ENCODE measurements around the gene NDUFB11.

The NDUFB11 gene

DNA sequence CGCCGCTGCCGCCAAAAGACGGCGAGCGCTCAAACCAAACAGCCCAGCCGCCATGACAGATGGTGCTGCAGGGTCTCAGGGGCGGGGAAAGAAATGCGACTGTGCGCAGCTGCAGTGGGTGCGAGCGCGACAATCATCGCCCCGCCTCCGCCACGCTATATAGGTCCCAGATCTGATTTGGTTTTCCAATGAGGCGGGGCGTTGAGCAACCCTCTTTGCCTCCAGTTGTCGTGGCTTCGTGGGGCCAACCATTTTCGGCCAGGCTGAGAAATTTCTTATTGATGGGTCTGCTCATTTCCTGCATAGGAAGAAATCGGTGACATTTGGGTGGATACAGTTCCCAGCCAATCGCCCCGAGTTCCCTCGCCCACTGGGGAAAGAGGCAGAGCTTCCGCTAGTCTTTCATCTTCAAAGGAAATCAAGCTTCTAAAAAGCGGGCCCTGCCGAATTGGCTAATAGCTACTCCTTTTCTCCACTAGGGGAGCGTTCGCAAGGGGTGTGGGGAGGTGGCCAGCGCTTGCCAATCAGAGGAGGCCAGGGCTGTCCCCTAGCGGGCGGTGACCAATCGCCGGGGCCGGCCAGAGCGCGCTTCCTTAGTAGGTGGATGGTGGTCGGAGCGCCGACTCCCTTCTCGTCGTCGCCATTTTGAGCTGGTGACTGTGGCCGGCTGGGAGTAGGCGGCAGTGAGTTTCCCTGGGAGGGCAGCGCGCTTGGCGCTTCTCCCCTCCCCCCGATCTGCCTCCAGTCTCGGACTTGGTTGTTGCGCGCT is at the start of gene NDUFB11, which contains the start of gene RBM10:
Gene NDUFB11 (minus strand): TSS at position 77 of the 769 bp plus-strand sequence. CDS start 23 bp downstream, at position 54.
Gene RBM10 (plus strand): TSS at position 596 of the 769 bp plus-strand sequence. CDS start 2,261 bp downstream, outside the sequence.
- DNase-seq, result peak; percentile 93 to 94

DNA sequence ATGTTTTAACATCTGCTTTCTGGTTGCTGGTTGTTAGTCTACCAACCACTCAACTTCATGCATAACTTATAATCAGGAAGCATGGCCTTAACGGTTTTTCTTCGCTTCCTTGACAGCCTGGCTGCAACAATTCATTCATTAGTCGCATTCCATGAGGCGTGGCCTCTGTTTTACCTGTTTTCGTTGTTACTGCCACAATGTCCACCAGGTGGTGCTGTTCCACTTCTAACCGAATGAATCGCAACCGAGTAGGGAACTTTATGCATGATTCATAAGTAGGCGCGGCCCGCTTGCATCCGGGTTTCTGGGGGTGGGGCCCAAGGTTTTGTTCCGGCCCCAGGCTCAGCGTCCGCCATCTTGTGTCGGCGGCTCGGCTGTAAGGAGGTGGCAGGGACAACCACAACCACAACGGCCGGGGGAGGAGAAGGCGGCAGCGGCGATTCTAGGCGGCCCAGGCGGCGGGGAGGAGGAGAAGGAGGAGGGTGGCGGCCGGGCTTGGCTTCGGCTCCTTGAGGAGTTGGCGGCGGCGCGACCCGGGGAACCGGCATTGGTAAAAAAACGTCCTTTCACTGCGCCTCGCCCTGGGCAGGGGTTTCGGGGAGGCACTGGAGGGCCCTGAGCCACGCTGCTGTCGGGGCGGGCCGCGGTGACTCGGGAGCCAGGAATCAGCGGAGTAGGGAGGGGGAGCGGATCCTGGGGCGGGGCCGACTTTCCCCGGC is 49.1 kb upstream of the NDUFB11 start, which contains the start of gene UBA1:
Gene UBA1 (plus strand): TSS at position 355 of the 719 bp plus-strand sequence. CDS start 4,974 bp downstream, outside the sequence.
- peak; percentile 94 to 97 for DNase-seq

GRCh38 chrX:47191806-47192401 is 47.4 kb upstream of the NDUFB11 start:
- DNase-seq, result no peak

DNA sequence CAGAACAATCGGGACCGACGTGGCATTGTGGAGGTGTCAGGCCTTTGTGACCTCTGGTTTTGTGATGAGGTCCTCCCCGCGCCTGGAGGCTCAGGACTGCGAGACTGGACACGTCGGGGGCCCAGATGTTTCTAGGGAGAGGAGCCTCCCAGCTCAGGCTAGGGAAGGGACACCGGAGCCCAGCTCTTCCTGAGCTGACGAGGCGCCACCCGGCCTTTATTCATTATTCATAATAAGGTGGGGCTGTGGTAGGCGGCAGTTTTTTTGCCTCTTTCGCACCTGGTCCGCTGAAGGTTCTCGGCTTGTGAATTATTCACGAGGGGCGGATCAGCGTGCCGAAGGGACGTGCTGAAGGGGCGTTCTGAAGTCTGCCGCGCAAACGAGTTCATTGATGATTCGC is 46.8 kb upstream of the NDUFB11 start:
- peak; percentile 34 to 53 for DNase-seq

- DNase-seq, result peak; percentile 88 to 91
These were observed 46.2 kb upstream of the NDUFB11 start for GRCh38 chrX:47190445-47191269.

DNA sequence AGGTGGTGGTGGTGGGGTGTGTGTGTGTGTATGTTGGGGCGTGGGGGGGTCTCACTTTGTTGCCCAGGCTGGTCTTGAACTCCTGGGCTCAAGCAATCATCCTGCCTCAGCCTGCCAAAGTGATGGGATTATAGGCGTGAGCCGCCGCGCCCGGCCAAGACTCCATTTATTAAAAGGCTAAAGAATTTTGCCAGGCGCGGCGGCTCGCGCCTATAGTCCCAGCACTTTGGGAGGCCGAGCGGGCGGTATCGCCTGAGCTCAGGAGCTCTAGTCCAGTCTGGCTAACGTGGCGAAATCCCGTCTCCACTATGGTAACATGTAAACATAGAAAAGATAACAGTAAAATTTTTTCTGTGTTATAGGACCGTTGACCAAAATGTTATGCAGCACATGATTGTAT is 45.4 kb upstream of the NDUFB11 start:
- DNase-seq, result no peak

- no peak for DNase-seq
These were observed 42.7 kb upstream of the NDUFB11 start for GRCh38 chrX:47187106-47187677.

DNA sequence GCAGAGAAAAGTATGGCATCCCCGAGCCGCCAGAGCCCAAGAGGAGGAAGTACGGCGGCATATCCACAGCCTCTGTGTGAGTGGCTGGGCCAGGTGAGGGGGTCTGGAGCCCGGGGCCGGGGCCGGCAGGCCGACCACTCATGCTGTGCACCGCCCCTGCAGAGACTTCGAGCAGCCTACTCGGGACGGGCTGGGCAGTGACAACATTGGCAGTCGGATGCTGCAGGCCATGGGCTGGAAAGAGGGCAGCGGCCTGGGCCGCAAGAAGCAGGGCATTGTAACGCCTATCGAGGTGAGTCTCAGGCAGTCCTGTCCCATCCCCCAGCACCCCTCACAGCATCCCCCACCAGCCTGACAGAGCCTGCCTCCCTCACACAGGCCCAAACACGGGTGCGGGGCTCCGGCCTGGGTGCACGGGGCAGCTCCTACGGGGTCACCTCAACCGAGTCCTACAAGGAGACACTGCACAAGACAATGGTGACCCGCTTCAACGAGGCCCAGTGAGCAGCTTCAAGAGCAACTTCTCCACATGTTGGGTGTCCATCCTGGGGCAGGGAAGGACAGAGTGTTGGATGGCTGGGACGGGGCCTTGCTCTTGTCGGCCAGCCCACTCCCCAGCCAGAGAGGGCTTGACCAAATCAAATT is 41.7 kb upstream of the NDUFB11 start:
- DNase-seq, result no peak

DNA sequence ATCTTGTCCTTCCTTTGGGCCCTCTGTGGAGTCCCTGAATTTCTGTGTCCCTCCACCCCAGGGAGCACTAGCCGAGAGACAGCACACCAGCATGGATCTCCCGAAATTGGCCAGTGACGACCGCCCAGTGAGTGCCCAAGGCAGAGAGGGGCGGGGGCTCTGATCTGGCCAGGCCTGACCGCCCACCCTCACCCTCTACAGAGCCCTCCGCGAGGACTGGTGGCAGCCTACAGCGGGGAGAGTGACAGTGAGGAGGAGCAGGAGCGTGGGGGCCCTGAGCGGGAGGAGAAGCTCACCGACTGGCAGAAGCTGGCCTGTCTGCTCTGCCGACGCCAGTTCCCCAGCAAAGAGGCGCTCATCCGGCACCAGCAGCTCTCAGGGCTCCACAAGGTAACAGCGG is 40.7 kb upstream of the NDUFB11 start:
- DNase-seq, result no peak

- no peak for DNase-seq
These were observed 40.0 kb upstream of the NDUFB11 start for GRCh38 chrX:47184486-47184885.

DNA sequence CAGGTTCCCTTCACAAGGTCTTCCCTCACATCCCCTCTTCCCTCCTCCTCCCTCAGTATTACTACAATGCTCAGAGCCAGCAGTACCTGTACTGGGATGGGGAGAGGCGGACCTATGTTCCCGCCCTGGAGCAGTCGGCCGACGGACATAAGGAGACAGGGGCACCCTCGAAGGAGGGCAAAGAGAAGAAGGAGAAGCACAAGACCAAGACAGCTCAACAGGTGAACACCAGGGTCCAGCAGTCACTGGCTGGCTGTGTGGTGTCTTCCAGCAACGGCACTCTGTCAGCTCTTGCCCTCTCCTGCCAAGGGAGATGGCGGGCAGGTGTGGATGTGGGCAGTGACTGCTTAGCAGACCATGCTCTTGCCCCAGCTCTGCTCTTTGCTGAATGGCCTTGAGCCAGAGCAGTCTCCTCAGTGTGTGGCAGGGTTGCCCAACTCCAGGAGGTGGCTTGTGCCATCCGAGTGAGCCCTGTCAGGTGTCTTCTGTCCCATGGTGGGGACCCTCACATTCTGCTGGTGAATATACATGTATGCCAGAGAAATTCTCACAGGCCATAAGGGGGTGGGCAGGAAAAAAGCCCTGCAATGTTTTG is 37.7 kb upstream of the NDUFB11 start:
- no peak for DNase-seq

- DNase-seq, result no peak
These were observed 36.8 kb upstream of the NDUFB11 start for GRCh38 chrX:47181301-47181700.

DNA sequence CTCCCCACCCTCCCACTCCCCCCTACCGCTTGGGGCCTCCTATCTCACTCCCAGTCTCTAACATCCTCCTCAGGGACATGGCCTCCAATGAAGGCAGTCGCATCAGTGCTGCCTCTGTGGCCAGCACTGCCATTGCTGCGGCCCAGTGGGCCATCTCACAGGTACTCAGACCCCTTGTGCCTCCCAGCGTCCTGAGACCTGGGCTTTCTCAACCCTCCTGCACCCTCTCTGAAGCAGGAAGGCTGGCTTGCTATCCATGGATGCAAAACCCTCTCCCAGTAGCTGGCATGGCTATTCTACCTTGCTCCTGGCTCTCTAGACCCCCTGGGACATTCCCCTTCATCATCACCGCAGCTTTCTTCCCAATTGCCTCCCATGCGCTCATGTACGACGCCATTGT is 35.8 kb upstream of the NDUFB11 start:
- DNase-seq, result no peak

GRCh38 chrX:47179928-47180255 is 35.4 kb upstream of the NDUFB11 start:
- DNase-seq, result no peak

GRCh38 chrX:47179221-47179927 is 34.9 kb upstream of the NDUFB11 start:
- DNase-seq, result no peak

- no peak for DNase-seq
These were observed 33.8 kb upstream of the NDUFB11 start for GRCh38 chrX:47178337-47178736.

DNA sequence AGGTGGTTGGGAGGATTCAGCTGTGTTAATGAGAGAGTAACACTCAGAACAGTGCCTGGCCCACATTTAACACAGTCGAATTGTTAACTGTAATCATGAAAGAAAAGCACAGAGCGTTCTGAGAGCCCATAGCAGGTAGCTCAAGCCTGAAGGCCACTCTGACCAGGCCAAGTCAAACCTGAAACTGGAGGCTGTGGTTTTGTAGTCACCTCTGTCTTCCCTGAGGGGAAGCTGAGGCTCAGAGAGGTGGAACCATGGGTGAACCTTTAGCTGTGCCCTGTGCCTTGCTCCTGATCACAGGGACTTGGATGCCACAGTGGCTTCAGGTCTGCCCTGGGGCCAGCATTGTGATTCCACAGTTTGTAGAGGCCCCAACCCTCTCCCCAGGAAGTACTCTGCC is 32.6 kb upstream of the NDUFB11 start:
- DNase-seq, result no peak

DNA sequence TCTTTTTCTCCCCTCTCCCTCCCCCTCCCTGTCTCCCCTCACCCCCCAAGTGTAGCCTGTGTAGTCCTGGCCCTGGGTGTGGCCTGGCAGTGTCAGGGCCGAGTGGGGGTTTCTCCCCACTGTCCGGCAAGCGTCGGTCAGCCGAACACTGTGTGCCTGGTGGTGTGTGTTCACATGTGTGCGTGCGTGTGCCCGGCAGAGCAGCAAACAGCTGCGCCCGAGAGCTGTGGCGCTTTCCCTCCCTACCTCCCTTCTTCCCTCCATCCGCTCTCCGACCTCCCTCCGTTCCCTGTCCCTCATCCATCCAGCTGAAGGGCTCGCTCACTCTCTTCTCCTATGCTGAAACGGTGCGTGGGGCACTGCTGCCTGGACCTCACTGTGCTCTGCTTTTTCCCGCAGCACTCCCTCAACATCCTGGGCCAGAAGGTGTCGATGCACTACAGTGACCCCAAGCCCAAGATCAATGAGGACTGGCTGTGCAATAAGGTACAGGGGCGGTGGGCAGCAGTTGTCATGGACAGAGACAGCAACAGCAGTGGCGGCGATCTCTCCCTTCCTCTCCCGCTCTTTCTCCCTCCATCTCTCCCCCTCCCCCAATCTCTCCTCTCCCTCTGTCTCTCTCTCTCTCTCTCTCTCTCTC is 31.7 kb upstream of the NDUFB11 start:
- DNase-seq, result no peak

DNA sequence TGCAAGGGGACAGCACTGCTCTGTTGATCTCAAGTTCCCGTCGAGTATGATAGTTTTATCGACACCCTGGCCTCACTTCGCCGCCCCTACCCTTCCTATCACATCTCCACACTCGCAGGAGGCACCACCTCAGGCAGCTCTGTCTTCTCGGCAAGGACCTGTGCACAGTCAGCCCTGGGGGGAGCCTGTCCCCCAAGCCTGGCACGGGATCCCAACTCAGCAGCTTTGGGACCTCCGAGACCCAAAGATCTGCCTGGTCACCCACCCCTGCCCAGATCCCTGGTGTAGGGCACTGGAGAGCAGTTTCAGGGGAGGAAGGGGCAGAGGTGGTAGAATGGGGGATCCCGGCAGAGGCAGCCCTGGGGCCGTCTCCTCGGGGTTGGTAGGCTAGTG is 31.1 kb upstream of the NDUFB11 start:
- no peak for DNase-seq

DNA sequence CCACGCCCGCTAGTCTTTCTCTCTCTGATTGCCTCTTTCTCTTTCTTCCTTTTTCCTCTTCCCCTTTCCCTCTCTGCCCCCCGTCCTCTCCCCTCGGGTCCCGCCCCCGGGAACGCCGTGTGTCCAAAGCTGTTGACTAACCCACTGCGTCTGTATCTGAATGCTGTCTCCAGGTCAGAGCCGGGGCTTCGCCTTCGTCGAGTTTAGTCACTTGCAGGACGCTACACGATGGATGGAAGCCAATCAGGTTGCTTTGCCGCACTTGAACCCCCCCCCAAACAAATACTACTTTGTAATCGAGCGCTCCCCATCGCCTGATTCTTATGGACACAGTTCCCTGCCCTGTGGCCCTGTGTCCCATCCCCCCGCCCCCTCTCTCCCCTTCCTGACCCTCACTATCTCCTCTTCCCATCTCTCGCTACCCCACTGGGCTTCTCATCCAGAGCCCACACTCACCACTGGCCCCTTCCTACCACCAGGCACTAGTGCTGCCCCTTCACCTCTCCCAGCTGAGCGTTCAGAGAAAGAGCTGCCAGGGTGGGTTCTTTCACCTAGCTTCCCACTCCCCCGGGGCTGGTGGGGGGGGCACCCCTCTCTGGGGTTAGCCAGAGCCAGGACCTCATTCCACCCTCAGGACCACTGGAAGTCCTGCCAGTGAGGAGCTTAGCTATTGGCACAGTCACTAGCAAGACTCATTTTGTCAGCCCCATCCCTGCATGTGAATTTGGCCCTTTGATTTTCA is 30.5 kb upstream of the NDUFB11 start:
- no peak for DNase-seq

Data from CD4-positive, alpha-beta T cell treated with Interleukin-1 beta for 1 hour (primary cell).